Stomach (tissue), 4 donors: ENCODE results near the gene KRTAP9-7.
"Not testable (repeated sequence)": the region's sequence is repeated elsewhere in the genome, so short reads cannot be mapped to it uniquely, and the experiment has no call there.

Experiments used
- CTCF ChIP-seq, 7 experiments: fragments of 450-650 bp in 4 of 7; fragments of 200-600 bp in 3 of 7; sonication (generic) in 3 of 7; IDR thresholded peaks; one replicate each; pipeline ENCODE4 v1.5.1; 2016 to 2019; ENCODE audit warnings: antibody characterized with exemption in 7 of 7, control low read depth in 2 of 7, mild to moderate bottlenecking in 1 of 7
- POLR2A ChIP-seq, 4 donors: fragments of 450-650 bp; IDR thresholded peaks; one replicate each; pipeline ENCODE4 v1.6.1; 2016; ENCODE audit warnings: antibody characterized with exemption in 4 of 4, control low read depth in 2 of 4, mild to moderate bottlenecking in 1 of 4, moderate library complexity in 1 of 4
- POLR2AphosphoS5 ChIP-seq, 3 donors: sonication (generic); formaldehyde crosslinking; IDR thresholded peaks; one replicate each; pipeline ENCODE4 v1.6.1; 2016; ENCODE audit warnings: antibody characterized with exemption in 3 of 3

GRCh38 chr17:41255381-41256290, 19.9 kb upstream of the KRTAP9-7 start, which contains the start of gene KRTAP9-9:
- TF ChIP-seq CTCF, POLR2A, POLR2AphosphoS5 (IDR thresholded peaks at IDR 0.05): not testable (repeated sequence)
